Measurements from ENCODE around the gene ZFHX3.
A peak's percentile ranks its signal among the peaks of the same experiment; 100 is the strongest.

The ZFHX3 gene

GRCh38 chr16:73071131-73071940 is 23.4 kb upstream of the ZFHX3 start:
- DNase-seq (ENCODE audit: low read depth), result no peak
- no peak overlapping the region for H3K4me3 ChIP-seq (ENCODE audit: low read depth, low read length)

GRCh38 chr16:73069581-73070262 is 21.8 kb upstream of the ZFHX3 start:
- no peak overlapping the region for H3K4me3 ChIP-seq (ENCODE audit: low read depth, low read length)
- no peak for DNase-seq (ENCODE audit: low read depth)

GRCh38 chr16:73068541-73069401 is 20.8 kb upstream of the ZFHX3 start:
- DNase-seq (ENCODE audit: low read depth), result peak; percentile 96
- H3K4me3 ChIP-seq (ENCODE audit: low read depth, low read length), result no peak overlapping the region

- no peak overlapping the region for H3K4me3 ChIP-seq (ENCODE audit: low read depth, low read length)
- DNase-seq (ENCODE audit: low read depth), result no peak
Measured at GRCh38 chr16:73067671-73068540, 20.0 kb upstream of the ZFHX3 start.

- peak; percentile 73 for DNase-seq (ENCODE audit: low read depth)
- H3K4me3 ChIP-seq (ENCODE audit: low read depth, low read length), result peak overlapping the region; percentile 23
Measured at GRCh38 chr16:73066927-73067670, 19.2 kb upstream of the ZFHX3 start.

- peak overlapping the region; percentile 23 for H3K4me3 ChIP-seq (ENCODE audit: low read depth, low read length)
- DNase-seq (ENCODE audit: low read depth), result no peak
Measured at GRCh38 chr16:73066331-73066926, 18.5 kb upstream of the ZFHX3 start.

- no peak for DNase-seq (ENCODE audit: low read depth)
- no peak overlapping the region for H3K4me3 ChIP-seq (ENCODE audit: low read depth, low read length)
Measured at GRCh38 chr16:73065632-73066330, 17.9 kb upstream of the ZFHX3 start.

- H3K4me3 ChIP-seq (ENCODE audit: low read depth, low read length), result peak overlapping the region; percentile 10
- no peak for DNase-seq (ENCODE audit: low read depth)
Measured at GRCh38 chr16:73064994-73065545, 17.1 kb upstream of the ZFHX3 start.

- no peak for DNase-seq (ENCODE audit: low read depth)
- peak overlapping the region; percentile 10 for H3K4me3 ChIP-seq (ENCODE audit: low read depth, low read length)
Measured at GRCh38 chr16:73064212-73064993, 16.5 kb upstream of the ZFHX3 start.

- H3K4me3 ChIP-seq (ENCODE audit: low read depth, low read length), result no peak overlapping the region
- DNase-seq (ENCODE audit: low read depth), result no peak
Measured at GRCh38 chr16:73063854-73064211, 15.9 kb upstream of the ZFHX3 start.

- H3K4me3 ChIP-seq (ENCODE audit: low read depth, low read length), result peak overlapping the region; percentile 21
- no peak for DNase-seq (ENCODE audit: low read depth)
Measured at GRCh38 chr16:73062743-73063733, 15.1 kb upstream of the ZFHX3 start.

- no peak overlapping the region for H3K4me3 ChIP-seq (ENCODE audit: low read depth, low read length)
- no peak for DNase-seq (ENCODE audit: low read depth)
Measured at GRCh38 chr16:73062001-73062616, 14.2 kb upstream of the ZFHX3 start.

GRCh38 chr16:73060892-73061490 is 13.1 kb upstream of the ZFHX3 start:
- H3K4me3 ChIP-seq (ENCODE audit: low read depth, low read length), result peak overlapping the region; percentile 7
- no peak for DNase-seq (ENCODE audit: low read depth)

GRCh38 chr16:73059779-73060615 is 12.1 kb upstream of the ZFHX3 start:
- peak overlapping the region; percentile 66 for H3K4me3 ChIP-seq (ENCODE audit: low read depth, low read length)
- DNase-seq (ENCODE audit: low read depth), result no peak

Data from skeletal muscle cell (primary cell).